ENCODE results near the gene GRPEL2.
"Not testable (repeated sequence)": the region's sequence is repeated elsewhere in the genome, so short reads cannot be mapped to it uniquely, and the experiment has no call there.

The GRPEL2 gene

DNA sequence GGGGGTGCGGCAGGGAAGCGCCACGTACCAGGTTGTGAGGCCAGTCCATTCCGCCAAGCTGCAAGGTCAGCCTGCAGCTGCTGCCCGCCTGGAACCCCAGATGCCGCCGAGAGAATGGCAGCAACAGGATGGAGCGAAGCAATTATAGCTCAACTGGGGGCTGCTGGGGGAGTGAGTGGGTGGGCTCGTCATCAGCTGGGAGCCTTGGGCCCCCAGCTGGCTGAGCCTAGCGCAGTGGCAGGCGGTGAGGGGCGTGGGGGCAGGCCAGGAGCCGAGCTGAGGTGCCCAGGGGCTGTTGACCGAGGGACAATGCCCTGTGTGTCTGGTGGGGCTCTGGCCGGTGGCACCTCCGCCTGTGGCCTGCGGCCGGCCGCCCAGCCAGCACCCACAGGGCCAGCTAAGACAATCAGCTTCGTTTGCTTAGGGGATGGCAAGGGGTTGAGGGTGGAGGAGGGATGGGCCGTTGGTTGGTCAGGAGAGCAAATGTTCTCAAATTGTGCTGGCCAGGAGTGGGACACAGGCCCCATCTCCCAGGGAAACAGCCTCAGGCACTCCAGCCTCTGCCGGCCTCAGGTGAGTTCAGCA, 34.0 kb downstream of the GRPEL2 start, which contains the start of gene IL17B:
Gene IL17B, minus strand, starts transcription at position 116 of the 585 bp plus-strand sequence. Its CDS starts 67 bp downstream, at position 49.
- DNase-seq = no peak

DNA sequence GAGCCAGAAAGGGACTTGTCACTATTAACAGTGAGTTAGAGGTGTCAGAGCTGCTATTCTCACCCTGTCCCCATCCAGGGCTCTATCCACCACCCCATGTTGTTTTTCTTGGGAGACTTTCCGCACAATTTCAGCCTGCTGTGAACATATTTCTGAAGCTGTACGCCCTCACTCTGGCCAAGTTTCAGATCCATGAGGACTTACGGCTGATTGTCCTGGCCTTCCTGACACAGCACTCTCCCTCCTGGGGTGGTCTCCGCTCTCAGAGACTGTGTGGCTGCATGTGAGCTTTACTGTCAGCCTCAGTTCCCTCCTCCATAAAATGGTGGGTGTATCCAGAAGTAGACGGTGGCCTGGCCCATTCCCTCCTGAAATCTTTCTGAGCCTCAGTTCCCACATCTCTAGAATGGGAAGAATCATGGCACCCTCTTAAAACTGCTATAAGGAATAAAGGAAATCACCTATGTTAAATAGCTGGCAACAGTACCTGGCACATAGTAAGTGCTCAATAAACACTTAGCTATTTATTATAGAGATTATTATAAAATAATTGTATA, 34.6 kb downstream of the GRPEL2 start:
- DNase-seq = no peak

DNA sequence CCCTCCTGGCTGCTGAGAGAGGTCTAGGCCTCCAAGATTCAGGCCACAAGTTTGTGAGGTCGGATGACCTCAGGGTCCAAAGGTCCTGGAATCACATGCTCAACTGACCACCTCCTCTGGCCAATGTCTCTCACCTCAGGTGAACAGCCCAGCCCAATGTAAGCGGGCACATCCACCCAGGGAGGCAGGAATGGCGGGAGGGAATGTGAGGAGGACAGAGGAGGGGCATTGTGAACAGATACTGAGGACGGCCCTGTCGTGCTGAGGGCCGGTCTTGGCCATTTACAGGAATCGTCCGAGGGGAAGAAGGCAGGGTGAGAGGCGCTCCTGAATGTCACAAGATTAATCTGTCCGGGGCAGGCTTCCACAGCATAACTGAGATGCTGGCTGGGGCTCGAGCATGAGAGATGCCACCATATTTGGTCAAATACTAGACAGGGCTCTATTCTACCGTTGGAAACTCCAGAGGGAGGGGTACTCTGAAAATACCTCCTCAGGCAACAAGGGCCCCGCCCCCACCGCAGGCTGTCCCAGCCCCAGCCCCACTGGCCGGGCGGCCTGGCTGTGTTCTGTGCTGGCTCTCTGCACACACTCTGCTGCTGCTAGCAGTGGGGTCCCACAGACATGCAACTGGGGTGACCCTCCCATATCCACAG, 35.3 kb downstream of the GRPEL2 start:
- DNase-seq = no peak

DNA sequence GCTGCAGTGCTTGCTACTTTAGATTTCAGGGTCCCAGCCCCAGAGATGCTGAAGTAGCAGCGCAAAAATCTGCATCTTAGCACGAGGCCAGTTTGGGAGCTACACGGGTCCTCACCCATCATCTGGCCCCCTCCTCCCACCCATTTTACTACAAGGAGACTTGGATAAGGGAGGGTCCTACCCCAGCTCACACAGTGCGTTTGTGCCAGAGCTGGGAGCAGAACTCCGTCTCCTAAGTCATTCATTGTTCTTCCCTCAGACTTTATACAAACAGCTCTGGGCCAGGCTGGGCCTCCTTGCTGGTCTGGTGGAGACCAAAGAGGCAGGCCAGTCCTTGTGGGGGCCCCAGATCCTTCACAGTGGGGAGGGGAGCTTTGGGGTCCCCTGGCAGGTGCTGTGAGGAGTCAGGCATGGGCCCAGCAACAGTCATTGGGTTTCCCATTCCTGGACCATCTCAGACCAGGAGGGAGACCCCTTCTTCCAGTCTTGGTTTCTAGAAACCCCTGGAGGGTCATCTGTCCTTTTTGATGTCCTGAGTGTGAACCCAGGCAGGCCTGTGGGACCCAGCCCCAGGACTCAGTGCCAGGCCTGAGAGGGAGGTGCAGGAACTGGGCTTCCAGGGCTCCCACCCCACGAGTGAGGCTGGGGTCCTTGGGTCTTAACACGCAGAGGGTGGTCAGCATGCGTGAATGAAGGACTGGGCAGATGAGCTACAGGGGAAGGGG, 36.1 kb downstream of the GRPEL2 start:
- DNase-seq = no peak

DNA sequence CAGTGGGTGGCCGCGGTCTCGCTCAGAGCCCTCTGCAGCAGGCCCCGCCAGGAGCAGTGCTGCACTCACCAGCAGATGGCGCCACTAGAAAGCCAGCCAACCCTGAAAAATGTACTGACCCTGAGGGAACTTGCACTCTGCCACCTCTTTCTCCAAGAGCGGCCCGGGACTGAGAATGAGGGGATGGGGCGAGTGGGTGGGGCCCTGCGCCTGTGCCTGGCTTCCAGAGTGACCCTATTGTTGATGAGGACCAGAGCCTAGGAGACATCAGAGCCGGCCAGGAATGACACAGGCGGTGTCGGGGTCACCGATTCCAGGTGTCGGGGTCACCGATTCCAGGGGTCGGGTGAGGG, 36.7 kb downstream of the GRPEL2 start:
- DNase-seq = peak; percentile 92

DNA sequence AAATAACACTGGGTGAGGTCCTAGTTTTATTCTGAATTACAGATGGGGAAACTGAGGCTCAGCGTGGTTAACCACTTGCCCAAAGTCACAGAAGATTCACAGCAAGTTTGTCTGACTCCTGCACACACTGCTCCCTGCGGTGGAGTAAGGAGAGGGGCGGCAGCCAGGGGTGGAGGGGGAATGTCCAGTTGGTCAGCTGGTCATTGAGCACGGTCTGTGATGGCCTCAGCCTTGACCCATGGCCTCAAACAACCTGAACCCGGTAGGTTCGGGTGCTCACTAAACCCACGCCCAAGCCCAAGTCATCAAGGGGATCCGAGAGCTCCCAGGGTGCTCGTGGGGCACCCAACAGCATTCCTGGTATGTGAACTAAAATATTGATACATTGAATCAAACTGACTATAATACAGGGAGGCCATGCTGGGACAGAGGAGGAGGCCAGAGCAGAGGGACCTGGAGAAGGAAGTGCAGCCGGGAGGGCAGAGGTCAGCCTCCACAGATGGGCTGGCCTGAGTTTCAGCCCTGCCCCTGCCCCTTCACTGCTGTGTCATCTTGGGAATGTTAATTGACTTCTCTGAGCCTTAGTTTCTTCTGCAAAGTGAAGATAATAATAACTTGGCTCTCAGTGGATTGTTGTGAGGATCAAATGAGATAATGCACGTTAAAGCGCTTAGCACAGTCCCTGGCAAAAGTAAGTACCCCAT, 37.4 kb downstream of the GRPEL2 start:
- DNase-seq = no peak

- no peak for DNase-seq
Measured at GRCh38 chr5:149383399-149383798, 38.1 kb downstream of the GRPEL2 start.

DNA sequence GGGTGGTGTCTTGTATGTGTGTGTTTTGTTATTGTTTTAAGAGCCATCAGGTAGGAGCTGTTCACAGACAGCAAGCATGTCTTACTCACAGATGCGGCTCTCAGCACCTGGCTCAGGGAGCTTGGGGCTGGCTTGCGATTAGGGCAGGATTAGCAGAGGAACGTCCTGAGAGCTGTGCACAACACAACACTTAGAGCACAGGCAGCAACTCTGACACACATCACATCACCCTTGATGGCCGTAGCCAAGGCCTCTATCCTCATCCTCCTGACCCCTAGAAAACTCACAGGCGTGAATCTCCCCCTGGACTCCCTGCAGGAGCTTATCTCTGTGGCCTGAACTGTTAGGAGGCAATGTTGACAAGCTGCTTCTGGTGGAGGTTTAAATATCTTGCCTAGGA, 40.9 kb downstream of the GRPEL2 start:
- no peak for DNase-seq

DNA sequence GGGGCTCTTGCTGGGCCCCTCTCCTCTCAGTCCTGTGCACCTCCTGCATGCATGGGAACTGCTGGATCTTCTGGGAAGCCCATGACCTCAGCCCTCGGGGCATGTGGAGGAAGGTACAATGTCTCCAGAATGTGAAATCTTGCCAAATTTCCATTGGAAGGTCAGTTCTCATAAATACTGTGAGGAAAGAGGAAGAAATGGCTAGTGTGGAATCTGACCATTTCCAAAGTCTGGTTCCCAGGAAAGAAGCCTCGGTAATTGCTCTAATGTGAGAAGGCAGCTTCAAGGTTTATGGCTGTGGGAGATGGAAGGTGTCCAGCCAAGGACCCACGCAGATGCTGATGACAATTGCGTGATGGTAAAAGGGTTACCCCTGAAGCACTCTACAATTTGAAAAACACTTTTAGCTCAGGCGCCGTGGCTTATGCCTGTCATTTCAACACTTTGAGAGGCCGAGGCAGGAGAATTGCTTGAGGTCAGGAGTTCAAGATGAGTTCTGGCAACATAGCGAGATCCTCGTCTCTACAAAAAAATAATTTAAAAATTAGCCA, 41.9 kb downstream of the GRPEL2 start:
- no peak for DNase-seq

- no peak for DNase-seq
Measured at GRCh38 chr5:149387982-149388381, 42.7 kb downstream of the GRPEL2 start.

- DNase-seq = no peak
Measured at GRCh38 chr5:149388498-149389190, 43.3 kb downstream of the GRPEL2 start.

DNA sequence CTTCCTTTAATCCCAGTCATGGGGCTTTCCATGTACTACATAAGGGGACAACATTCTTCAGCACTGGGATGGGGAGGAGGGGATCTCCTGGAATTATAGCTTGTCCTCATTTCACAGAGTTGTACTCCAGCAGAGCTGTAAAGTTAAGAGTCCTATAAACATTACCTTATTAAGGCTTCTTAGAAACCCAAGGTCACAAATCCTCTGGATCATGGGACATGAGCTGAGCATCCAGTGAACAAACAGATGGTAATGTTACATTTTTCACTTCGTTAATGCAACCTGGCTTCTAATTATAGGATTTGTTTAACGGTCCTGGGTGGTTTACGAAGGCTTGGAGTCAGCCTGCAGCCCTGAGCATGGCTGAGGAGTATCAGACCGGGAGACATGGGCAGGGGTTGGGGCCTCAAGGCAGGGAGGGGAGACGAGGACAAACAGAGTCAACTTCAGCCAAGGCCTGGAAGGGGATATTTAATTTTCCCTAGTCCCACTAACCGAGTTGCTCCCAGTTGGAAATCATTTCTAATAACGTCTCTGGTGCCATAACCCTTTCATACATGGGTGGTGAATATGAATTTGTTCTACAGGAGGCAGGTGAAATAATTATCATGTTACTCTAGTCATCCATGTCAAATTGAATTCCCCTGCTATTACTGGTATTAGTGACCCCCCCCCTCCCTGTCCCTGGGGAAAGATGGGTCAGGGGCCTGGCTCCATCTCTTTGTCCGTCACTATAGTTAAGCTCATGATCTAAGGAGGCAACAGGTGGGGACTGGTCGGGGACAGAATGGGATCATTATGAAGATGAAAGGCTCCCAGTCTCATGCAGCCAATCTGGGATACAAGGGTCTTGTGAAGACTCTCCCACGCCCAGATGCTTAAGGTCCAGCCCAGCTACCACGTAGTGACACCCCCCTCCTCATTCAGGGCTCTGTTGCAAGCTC, 44.5 kb downstream of the GRPEL2 start:
- no peak for DNase-seq

DNA sequence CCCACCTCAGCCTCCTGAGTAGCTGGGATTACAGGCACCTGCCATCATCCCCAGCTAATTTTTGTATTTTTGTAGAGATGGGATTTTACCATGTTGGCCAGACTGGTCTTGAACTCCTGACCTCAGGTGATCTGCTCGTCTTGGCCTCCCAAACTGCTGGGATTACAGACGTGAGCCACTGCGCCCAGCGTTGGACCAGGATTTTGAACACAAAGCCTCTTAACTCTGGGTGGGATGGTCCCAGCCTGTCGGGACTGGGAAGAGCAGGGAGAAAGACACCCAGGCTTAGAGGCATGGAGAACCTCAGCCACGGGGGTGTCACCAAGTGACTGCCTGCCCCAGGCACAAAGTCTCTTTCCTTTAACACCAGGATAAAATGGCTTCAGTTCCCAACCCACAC, 45.8 kb downstream of the GRPEL2 start:
- not testable (repeated sequence) for DNase-seq

DNA sequence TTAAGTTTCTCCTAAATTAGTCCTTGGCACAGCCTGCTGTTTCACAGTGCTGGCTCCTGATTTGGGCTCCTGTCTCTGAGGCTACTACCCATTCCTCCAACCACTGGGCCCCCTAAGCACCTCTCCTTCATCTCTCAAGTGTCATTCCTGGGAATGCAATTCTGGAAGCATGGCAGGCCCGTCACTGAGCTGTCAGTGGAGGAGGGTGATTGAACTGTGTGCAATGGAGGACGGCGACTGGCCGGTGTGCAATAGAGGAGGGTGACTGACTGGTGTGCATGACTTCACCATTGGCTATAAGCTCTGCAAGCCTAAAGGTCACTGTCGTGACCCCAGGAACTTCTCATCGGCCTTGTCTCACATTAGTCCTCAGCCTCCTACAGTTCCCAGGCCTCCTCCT, 46.2 kb downstream of the GRPEL2 start:
- no peak for DNase-seq

GRCh38 chr5:149392718-149393117, 47.4 kb downstream of the GRPEL2 start:
- no peak for DNase-seq

DNA sequence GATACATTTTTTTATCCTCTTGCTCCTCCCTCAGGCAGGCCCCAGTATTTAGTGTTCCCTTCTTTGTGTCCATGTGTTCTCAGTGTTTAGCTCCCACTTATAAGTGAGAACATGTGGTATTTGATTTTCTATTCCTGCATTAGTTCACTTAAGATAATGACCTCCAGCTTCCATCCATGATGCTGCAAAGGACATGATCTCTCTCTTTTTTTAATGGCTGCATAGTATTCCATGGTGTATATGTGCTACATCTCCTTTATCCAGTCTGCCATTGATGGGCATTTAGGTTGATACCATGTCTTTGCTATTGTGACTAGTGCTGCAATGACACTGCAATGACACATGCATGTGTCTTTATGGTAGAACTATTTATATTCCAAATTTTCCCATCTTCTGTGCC, 49.7 kb downstream of the GRPEL2 start:
- not testable (repeated sequence) for DNase-seq

- DNase-seq = no peak
Measured at GRCh38 chr5:149397530-149397929, 52.2 kb downstream of the GRPEL2 start.

- DNase-seq = not testable (repeated sequence)
Measured at GRCh38 chr5:149398747-149399266, 53.5 kb downstream of the GRPEL2 start.

DNA sequence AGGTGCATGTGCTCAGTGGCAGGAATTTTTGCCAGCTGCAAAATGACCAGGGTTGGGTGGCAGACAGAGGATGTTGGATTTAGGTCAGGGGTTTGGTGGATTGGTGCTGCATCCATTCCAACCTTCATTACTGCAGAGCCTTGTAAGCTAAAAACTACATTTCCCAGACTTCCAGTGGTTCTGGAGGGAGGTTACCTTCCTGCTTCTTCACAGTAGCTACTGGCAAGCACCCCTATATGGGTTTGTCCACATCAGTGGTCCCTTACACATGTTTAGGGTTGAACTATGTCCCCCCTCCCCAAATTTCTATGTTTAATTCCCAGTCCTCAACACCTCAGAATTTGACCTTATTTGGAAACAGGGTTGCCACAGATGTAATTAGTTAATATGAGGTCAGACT, 54.5 kb downstream of the GRPEL2 start:
- no peak for DNase-seq

DNA sequence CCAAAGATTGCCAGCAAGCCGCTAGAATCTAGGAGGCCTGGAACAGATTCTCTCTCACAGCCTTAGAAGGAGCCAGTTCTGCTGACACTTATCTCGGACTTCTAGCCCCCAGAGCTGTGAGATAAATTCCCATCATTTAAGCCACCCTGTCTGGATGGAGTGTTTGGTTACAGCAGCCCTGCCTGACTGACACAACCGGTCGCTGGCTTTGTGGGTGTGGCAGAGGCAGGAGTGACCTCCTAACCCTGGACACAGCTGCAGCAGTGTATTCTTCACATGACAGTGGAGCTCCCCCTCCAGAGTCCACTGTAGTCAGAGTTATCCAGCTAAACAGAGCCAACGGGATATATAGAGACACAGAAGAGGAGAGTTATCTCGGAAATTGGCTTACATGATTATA, 55.0 kb downstream of the GRPEL2 start:
- DNase-seq = no peak

- DNase-seq = no peak
Measured at GRCh38 chr5:149401051-149401450, 55.8 kb downstream of the GRPEL2 start.

Data from 8988T (cell line).